CD4-positive, CD25-positive, alpha-beta regulatory T cell (primary cell): ENCODE results near the gene AUTS2. TPM values are rescaled to one million over a fixed set of nuclear protein-coding genes. Genes with fewer than 3 reads are reported as not detected.

Source experiments
- ATAC-seq, 2 donors: fragments of 150-1000 bp; cut with Tn5 transposase; one replicate each; pipeline ENCODE4 v1.10.0; 2021; ENCODE audit warnings: low read depth in 2 of 2, moderate number of reproducible peaks in 2 of 2, moderate library complexity in 1 of 2
- DNase-seq, 3 donors: peaks; one replicate each; pipeline versions ENCODE4 v3.0.0 to v3.0.0-alpha.2; 2012 to 2022; ENCODE audit warnings: mixed read lengths in 1 of 3
- H3K27ac ChIP-seq: one replicate; pipeline ENCODE4 v1.7.0; 2013; ENCODE audit warnings: mild to moderate bottlenecking, low read length; ENCODE audit not compliant: insufficient read depth, poor library complexity, severe bottlenecking
- H3K27me3 ChIP-seq: one replicate; pipeline ENCODE4 v1.7.0; 2013; ENCODE audit warnings: low read length; ENCODE audit not compliant: control insufficient read depth, insufficient read depth
- H3K36me3 ChIP-seq: one replicate; pipeline ENCODE4 v1.7.0; 2013; ENCODE audit warnings: mild to moderate bottlenecking, low read length, moderate library complexity; ENCODE audit not compliant: control insufficient read depth, insufficient read depth
- H3K4me1 ChIP-seq: 2 replicates; pipeline ENCODE4 v1.7.0; 2013; ENCODE audit warnings: mild to moderate bottlenecking, low read length; ENCODE audit not compliant: insufficient read depth, control insufficient read depth, poor library complexity, severe bottlenecking
- H3K4me3 ChIP-seq: one replicate; pipeline ENCODE4 v1.7.0; 2013; ENCODE audit warnings: low read depth, mild to moderate bottlenecking, low read length, moderate library complexity
- H3K9me3 ChIP-seq, 2 experiments: 1 replicate in 1 of 2; 2 replicates in 1 of 2; pipeline ENCODE4 v1.7.0; 2013; ENCODE audit warnings: low read length in 2 of 2, mild to moderate bottlenecking in 1 of 2, moderate library complexity in 1 of 2; ENCODE audit not compliant: control insufficient read depth in 2 of 2
- H3K27ac Mint-ChIP-seq, 3 donors: one replicate each; pipeline ENCODE4 v1.8.0; 2020 to 2022; ENCODE audit warnings: mild to moderate bottlenecking in 3 of 3, mixed read lengths in 3 of 3, moderate library complexity in 2 of 3
- H3K27me3 Mint-ChIP-seq: one replicate; pipeline ENCODE4 v1.8.0; 2022; ENCODE audit warnings: mild to moderate bottlenecking, mixed read lengths
- H3K36me3 Mint-ChIP-seq: one replicate; pipeline ENCODE4 v1.8.0; 2020; ENCODE audit warnings: mixed read lengths
- H3K4me1 Mint-ChIP-seq, 4 donors: one replicate each; pipeline ENCODE4 v1.8.0; 2020 to 2022; ENCODE audit warnings: mixed read lengths in 4 of 4, mild to moderate bottlenecking in 1 of 4
- H3K4me3 Mint-ChIP-seq, 4 donors: one replicate each; pipeline ENCODE4 v1.8.0; 2020 to 2022; ENCODE audit warnings: mild to moderate bottlenecking in 4 of 4, mixed read lengths in 4 of 4, moderate library complexity in 3 of 4
- H3K9me3 Mint-ChIP-seq, 7 donors: one replicate each; pipeline ENCODE4 v1.8.0; 2020 to 2022; ENCODE audit warnings: mixed read lengths in 7 of 7, mild to moderate bottlenecking in 3 of 7, moderate library complexity in 2 of 7
- polyA plus RNA-seq, 4 donors: library from polyadenylated mRNA; unstranded; fragments of 300-500 nt; fragmentation: Illumina TruSeq; gene quantifications; one replicate each; pipeline ENCODE4 v1.2.3, GENCODE V29; 2021
- total RNA-seq: library from RNA; stranded (reverse); gene quantifications from one replicate; pipeline ENCODE4 v1.2.3, GENCODE V29; 2022

Gene AUTS2
- total and polyA plus RNA-seq, 5 donors from 2014 or later: 0.47 to 32.4 (median 0.74) TPM

DNA sequence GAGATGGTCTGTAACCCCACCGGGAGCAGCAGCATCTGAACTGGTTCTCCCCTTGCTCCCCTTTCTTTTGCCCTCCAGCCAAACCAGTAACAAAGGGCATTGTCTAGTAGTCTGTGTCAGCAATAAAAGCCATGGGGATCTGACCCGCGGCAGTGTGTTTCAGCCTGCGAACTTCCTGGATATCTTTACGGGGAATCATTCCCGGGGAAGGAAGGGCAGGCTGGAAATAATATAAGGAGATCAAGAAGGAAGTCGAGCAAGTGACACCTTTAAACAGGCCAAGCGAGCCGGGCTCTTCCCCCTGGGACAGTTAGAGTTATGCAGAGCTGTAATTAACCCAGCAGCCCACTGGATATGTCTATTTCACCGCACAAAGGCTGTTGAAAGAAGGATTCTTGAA, 872.5 kb downstream of the AUTS2 start:
- Histone ChIP-seq H3K36me3 (no peaks in the 10 kb centered on the region), H3K27ac (no peak overlapping the region), H3K27me3 (no peaks in the 10 kb centered on the region), H3K4me1 (no peaks in the 10 kb centered on the region), H3K9me3 (no peaks in the 10 kb centered on the region), H3K4me3 (no peak overlapping the region)
- H3K36me3 Mint-ChIP-seq: no peaks in the 10 kb centered on the region
- ATAC-seq (no peak), DNase-seq (no peak)
- H3K4me1 Mint-ChIP-seq: peaks cover 0 to 5% (median 0%) of the 10 kb centered on the region in 4 donors
- no peak overlapping the region for H3K4me3 Mint-ChIP-seq
- peaks cover 0 to 11% (median 3%) of the 10 kb centered on the region in 7 donors for H3K9me3 Mint-ChIP-seq
- no peaks in the 10 kb centered on the region for H3K27me3 Mint-ChIP-seq
- no peak overlapping the region for H3K27ac Mint-ChIP-seq

DNA sequence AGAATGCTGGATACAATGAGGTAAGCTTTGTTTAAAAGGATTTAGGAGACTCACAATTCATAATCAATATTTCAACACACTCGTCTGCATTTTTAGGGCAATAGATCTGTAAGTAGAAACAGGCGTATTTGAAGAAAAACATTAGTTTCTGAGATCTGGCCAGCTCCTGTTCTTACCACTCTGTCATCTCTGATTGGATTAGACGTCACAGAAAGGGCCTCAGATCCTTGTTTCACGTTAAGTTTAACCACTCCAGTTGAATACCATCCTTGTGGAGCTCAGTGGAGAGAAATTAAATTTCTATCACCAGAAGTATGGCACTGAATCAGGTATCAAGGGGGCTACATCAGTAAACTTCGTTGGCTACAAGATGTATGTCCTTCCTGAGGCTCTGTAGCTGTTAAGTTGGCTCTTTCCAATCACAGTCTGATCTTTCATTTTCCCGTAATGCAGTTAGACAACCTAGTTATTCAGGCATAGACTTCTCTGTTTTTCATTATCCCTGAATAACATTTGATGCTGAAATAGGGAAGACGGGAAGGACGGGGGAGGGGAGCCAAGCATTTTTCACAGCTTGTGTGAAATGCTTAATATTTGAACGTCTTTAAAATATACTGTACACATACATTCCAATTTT, 874.4 kb downstream of the AUTS2 start:
- H3K27me3 ChIP-seq: no peaks in the 10 kb centered on the region
- no peak overlapping the region for H3K4me3 ChIP-seq
- Mint-ChIP-seq H3K4me1 (no peaks in the 10 kb centered on the region), H3K27ac (peak overlapping the region in 1 of 3 donors; percentile 10), H3K27me3 (no peaks in the 10 kb centered on the region), H3K9me3 (peaks cover 0 to 14% (median 2%) of the 10 kb centered on the region in 7 donors), H3K36me3 (no peaks in the 10 kb centered on the region), H3K4me3 (no peak overlapping the region)
- no peaks in the 10 kb centered on the region for H3K36me3 ChIP-seq
- no peak overlapping the region for H3K27ac ChIP-seq
- H3K9me3 ChIP-seq: no peaks in the 10 kb centered on the region
- ATAC-seq (no peak), DNase-seq (no peak)
- no peaks in the 10 kb centered on the region for H3K4me1 ChIP-seq

DNA sequence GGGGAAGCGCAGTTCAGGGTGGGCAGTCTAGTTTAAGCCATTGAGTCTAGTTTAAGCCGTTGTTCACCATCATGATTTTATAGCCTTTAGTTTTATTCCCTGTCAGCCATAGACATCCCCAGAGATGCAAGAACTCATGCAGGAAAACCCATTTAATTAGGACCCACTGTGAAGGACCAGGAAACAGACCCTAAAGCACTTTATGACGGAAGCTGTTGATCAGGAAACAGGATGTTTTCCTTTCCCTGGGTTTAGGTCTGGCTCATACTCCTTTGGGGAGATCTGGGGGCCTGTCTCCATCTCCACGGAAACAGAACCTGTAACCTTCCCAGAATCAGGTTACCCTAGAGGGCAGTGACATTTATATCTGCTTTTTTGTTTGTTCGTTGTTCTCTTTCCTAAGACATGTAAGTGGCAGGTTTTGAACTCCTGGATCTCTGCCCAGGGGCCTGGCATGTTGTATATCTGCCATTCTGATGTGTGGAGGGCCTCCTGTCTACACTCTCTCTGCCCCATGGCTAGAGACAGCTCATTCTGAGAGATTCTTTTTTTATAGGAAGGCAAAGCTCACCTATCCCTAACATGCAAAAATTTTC, 876.5 kb downstream of the AUTS2 start:
- ATAC-seq (no peak), DNase-seq (no peak)
- Histone ChIP-seq H3K9me3 (no peaks in the 10 kb centered on the region), H3K27me3 (no peaks in the 10 kb centered on the region), H3K4me3 (no peak overlapping the region), H3K36me3 (no peaks in the 10 kb centered on the region), H3K27ac (no peak overlapping the region), H3K4me1 (no peaks in the 10 kb centered on the region)
- Mint-ChIP-seq H3K9me3 (peaks cover 0 to 11% (median 0%) of the 10 kb centered on the region in 7 donors), H3K4me1 (no peaks in the 10 kb centered on the region), H3K36me3 (no peaks in the 10 kb centered on the region), H3K27me3 (no peaks in the 10 kb centered on the region), H3K4me3 (no peak overlapping the region), H3K27ac (no peak overlapping the region)

DNA sequence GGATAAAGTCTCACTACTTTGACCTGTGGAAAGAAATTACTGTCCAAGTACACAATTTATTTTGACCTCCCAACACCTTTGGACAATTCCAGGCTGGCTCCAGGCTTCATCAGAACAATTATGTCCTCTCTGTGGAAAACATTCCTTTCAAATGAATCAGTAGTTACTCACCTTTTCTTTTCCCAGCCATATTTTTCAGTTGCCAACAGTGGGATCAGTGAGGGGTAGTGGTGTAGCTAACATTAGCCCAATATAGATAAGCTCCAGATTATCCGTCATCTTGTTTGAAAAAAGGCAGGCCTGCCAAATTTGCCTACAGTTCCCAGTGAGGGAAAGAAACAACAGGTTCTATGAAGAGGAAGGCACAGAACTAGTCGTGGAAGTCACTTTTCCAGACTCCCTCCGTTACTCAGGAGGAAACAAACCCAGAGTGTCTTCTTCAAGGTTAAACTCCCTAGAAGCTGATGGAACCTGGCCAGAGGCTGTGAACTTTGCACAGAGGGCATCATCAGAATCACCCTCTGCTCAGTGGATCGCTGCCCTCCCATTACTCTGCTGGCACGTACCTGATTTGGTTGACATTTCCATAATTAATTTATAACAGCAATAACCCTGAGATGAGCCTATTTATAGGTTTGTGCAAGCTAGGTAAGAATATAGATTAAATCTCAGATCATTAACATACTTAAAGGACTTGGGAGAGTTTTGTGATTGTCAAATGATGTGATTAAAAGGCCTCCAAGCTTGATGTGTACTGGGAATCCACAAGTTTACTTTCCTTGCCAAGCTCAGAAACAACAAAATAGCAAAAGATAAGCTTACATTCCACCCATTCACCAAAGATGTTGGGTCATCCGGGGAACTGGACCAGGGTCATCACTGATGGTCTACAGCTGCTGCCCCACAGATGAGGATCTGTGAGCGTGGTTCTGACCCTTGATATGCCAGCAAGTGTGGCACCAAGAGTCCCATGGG, 879.0 kb downstream of the AUTS2 start:
- Mint-ChIP-seq H3K4me1 (no peaks in the 10 kb centered on the region), H3K36me3 (no peaks in the 10 kb centered on the region), H3K9me3 (peaks cover 0 to 7% (median 0%) of the 10 kb centered on the region in 7 donors), H3K27ac (no peak overlapping the region), H3K4me3 (no peak overlapping the region), H3K27me3 (no peaks in the 10 kb centered on the region)
- H3K27ac ChIP-seq: no peak overlapping the region
- H3K9me3 ChIP-seq: no peaks in the 10 kb centered on the region
- ATAC-seq (no peak), DNase-seq (no peak)
- H3K27me3 ChIP-seq: no peaks in the 10 kb centered on the region
- H3K4me1 ChIP-seq: no peaks in the 10 kb centered on the region
- no peaks in the 10 kb centered on the region for H3K36me3 ChIP-seq
- no peak overlapping the region for H3K4me3 ChIP-seq

DNA sequence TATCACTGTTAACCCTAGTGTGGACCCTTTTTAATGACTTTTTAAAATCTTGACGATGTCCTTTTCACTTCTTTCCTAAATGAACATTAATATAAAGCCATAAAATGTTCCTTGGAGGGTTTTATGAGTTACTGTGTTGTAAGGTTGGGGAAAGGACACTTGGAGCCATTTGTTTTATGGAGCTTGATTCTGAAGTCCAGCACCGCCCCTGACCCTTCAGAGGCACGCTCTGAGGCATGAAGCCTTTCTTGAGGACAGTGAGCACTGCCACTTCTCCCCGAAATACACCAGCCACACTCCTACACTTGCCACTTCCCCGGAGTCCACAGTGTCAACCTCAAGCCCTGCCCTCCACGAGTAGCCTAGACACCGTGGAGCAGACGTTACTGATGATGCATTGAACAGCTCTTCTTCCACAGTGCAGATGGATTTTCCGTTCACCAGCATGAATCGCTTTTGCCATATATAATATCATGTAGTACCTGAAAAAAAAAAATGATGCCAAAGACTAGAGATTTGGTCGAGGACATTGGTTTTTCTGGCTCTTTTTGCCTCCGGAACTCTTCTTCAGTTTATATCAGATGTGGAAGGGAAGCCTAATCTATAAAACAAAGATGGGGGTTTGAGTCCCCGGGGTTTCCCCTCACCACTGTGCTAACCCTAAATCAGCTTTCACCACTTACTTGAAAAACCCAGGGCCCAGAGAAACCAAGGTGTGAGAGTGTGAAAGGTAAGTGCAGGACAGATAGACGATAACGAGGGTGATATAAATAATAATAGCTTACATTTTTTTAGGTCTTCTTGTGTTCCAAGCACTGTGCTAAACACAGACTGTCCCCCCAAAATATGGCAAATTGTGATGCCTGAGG, 881.1 kb downstream of the AUTS2 start:
- no peaks in the 10 kb centered on the region for H3K36me3 Mint-ChIP-seq
- no peak overlapping the region for H3K27ac Mint-ChIP-seq
- H3K4me3 Mint-ChIP-seq: no peak overlapping the region
- Histone ChIP-seq H3K4me3 (no peak overlapping the region), H3K36me3 (no peaks in the 10 kb centered on the region), H3K27me3 (no peaks in the 10 kb centered on the region), H3K9me3 (no peaks in the 10 kb centered on the region), H3K4me1 (no peaks in the 10 kb centered on the region), H3K27ac (no peak overlapping the region)
- no peak for DNase-seq
- no peaks in the 10 kb centered on the region for H3K27me3 Mint-ChIP-seq
- ATAC-seq: no peak
- H3K9me3 Mint-ChIP-seq: peaks cover 0 to 7% (median 0%) of the 10 kb centered on the region in 7 donors
- no peaks in the 10 kb centered on the region for H3K4me1 Mint-ChIP-seq

DNA sequence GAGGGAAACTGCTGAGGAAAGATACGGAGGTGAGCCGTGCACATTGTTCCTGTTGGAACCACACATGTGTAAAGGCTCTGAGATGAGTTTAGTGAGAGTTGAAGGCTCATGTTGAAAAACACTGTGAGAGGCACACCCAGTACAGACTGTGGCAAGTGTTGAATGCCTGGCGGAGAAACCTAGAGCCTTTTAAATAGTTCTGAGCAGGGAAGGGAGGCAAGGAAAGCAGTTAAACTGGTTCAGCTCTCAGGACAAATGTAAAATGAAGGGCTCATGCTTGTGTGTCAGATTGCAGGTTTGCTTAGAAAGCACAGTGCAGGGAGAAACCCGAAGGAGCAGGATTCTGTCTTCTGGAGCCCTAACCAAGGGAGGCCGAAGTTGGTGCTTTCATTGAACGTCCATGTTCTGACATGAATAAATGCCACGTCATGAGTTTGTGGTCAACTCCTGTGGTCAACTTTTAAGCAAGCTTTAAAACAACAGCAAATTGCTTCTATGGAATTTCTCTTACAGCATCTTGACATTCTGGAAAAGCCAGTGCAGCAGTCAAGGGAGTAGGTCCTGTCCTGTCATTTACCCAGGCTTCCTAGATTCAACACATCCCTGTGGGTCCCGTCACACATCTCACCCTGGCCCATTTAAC, 882.8 kb downstream of the AUTS2 start:
- Histone ChIP-seq H3K9me3 (no peaks in the 10 kb centered on the region), H3K36me3 (no peaks in the 10 kb centered on the region), H3K4me1 (no peaks in the 10 kb centered on the region), H3K4me3 (no peak overlapping the region), H3K27ac (no peak overlapping the region), H3K27me3 (no peaks in the 10 kb centered on the region)
- no peak for ATAC-seq
- no peaks in the 10 kb centered on the region for H3K4me1 Mint-ChIP-seq
- no peaks in the 10 kb centered on the region for H3K36me3 Mint-ChIP-seq
- no peak overlapping the region for H3K4me3 Mint-ChIP-seq
- no peaks in the 10 kb centered on the region for H3K27me3 Mint-ChIP-seq
- peak overlapping the region in 1 of 3 donors; percentile 44 for H3K27ac Mint-ChIP-seq
- peaks cover 0 to 8% (median 4%) of the 10 kb centered on the region in 7 donors for H3K9me3 Mint-ChIP-seq
- DNase-seq: no peak
